Measurements from ENCODE around the gene OLA1. TPM values are rescaled to one million over a fixed set of nuclear protein-coding genes. Genes with fewer than 3 reads are reported as not detected.
"Not testable (repeated sequence)": the region's sequence is repeated elsewhere in the genome, so short reads cannot be mapped to it uniquely, and the experiment has no call there.

The OLA1 gene
- polyA plus RNA-seq, 1 of the 3 experiments (the other 2 are of a cell fraction) = 46.9 TPM

DNA sequence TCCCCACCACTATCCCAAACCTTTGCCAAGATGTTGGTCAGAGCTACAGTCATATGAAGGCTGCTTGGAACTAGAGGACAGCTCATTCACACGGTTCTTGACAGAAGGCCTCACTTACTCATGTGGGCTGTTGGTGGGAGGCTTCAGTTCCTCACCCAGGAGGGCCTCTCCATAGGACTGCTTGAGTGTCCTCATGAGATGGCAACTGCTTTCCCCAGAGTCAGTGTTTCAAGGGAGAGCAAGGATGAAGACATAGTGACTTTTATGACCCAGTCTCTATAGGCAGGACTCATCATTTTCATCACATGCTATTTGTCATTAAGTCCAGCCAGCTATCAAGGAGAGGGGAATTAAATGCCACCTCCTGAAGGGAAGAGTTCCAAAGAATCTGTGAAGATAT lies 33.4 kb upstream of the OLA1 start:
- Histone ChIP-seq H3F3A (replicated peaks; ENCODE audit: insufficient read depth) (no peaks in the 10 kb centered on the region), H4K20me1 (ENCODE audit: insufficient read depth) (no peaks in the 10 kb centered on the region), H3K4me2 (no peak overlapping the region), H3K4me3 (ENCODE audit: low read depth in 2 of 2, low read length in 1 of 2) (no peak overlapping the region), H3K9me3 (no peaks in the 10 kb centered on the region), H3K79me2 (ENCODE audit: insufficient read depth) (no peaks in the 10 kb centered on the region), H3K27me3 (ENCODE audit: insufficient read depth) (no peaks in the 10 kb centered on the region), H3K36me3 (replicated peaks in 1 of 2; ENCODE audit: control insufficient read depth in 1 of 2, insufficient read depth in 2 of 2, low read length in 1 of 2) (no peaks in the 10 kb centered on the region), H3K27ac (ENCODE audit: low read depth in 2 of 2, low read length in 1 of 2) (no peak overlapping the region), H3K4me1 (ENCODE audit: control insufficient read depth in 1 of 2, insufficient read depth in 2 of 2, low read depth in 1 of 2, low read length in 1 of 2) (no peaks in the 10 kb centered on the region), H2AFZ (ENCODE audit: low read depth) (no peak overlapping the region), H3K9me2 (no peaks in the 10 kb centered on the region), H3K9ac (no peak overlapping the region)
- ChIA-PET CTCF (no interaction called here), POLR2A (no interaction called here)
- TF ChIP-seq TCF12 (IDR thresholded peaks at IDR 0.05) (no peak), TEAD4 (IDR thresholded peaks at IDR 0.05; ENCODE audit: borderline replicate concordance, insufficient read depth) (no peak), JUND (IDR thresholded peaks at IDR 0.05) (no peak), RCOR1 (IDR thresholded peaks at IDR 0.05; ENCODE audit: low read length) (no peak), NRF1 (IDR thresholded peaks at IDR 0.05; ENCODE audit: low read depth, low read length) (no peak), EP300 (IDR thresholded peaks at IDR 0.05; ENCODE audit: borderline replicate concordance in 1 of 2, low read depth in 1 of 2, low read length in 1 of 2) (no peak), MXI1 (IDR thresholded peaks at IDR 0.05; ENCODE audit: low read depth, low read length) (no peak)
- TF ChIP-seq, protein P1, sequence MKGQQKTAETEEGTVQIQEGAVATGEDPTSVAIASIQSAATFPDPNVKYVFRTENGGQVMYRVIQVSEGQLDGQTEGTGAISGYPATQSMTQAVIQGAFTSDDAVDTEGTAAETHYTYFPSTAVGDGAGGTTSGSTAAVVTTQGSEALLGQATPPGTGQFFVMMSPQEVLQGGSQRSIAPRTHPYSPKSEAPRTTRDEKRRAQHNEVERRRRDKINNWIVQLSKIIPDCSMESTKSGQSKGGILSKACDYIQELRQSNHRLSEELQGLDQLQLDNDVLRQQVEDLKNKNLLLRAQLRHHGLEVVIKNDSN (IDR thresholded peaks at IDR 0.05; ENCODE audit: borderline replicate concordance, low read depth) = no peak
- TF ChIP-seq, protein P2, sequence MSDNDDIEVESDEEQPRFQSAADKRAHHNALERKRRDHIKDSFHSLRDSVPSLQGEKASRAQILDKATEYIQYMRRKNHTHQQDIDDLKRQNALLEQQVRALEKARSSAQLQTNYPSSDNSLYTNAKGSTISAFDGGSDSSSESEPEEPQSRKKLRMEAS (IDR thresholded peaks at IDR 0.05; ENCODE audit: low read depth) = no peak
- TF ChIP-seq, protein P3, sequence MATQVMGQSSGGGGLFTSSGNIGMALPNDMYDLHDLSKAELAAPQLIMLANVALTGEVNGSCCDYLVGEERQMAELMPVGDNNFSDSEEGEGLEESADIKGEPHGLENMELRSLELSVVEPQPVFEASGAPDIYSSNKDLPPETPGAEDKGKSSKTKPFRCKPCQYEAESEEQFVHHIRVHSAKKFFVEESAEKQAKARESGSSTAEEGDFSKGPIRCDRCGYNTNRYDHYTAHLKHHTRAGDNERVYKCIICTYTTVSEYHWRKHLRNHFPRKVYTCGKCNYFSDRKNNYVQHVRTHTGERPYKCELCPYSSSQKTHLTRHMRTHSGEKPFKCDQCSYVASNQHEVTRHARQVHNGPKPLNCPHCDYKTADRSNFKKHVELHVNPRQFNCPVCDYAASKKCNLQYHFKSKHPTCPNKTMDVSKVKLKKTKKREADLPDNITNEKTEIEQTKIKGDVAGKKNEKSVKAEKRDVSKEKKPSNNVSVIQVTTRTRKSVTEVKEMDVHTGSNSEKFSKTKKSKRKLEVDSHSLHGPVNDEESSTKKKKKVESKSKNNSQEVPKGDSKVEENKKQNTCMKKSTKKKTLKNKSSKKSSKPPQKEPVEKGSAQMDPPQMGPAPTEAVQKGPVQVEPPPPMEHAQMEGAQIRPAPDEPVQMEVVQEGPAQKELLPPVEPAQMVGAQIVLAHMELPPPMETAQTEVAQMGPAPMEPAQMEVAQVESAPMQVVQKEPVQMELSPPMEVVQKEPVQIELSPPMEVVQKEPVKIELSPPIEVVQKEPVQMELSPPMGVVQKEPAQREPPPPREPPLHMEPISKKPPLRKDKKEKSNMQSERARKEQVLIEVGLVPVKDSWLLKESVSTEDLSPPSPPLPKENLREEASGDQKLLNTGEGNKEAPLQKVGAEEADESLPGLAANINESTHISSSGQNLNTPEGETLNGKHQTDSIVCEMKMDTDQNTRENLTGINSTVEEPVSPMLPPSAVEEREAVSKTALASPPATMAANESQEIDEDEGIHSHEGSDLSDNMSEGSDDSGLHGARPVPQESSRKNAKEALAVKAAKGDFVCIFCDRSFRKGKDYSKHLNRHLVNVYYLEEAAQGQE (IDR thresholded peaks at IDR 0.05; ENCODE audit: low read depth, low read length) = no peak
- WGBS (ENCODE audit: low lambda C conversion rate) = 8% methylated on average over 1 of the region's 1 CpG
- DNase-seq = no peak

DNA sequence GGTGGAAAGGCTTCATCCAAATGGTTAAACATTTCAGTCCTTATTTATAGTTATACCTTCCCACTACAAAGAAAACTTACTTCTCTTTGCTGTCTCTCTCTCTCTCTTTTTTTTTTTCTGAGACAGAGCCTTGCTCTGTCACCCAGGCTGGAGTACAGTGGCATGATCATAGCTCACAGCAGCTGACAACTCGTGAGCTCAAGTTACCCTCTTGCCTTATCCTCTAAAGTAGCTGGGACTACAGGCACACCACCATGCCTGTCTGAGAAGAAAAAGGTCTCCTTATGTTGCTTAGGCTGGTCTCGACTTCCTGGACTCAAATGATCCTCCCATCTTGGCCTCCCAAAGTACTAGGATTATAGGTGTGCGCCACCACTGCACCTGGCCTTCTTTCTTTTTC lies 32.3 kb upstream of the OLA1 start:
- POLR2A ChIA-PET = no interaction called here
- H3K36me3 ChIP-seq (replicated peaks in 1 of 2; ENCODE audit: control insufficient read depth in 1 of 2, insufficient read depth in 2 of 2, low read length in 1 of 2) = no peaks in the 10 kb centered on the region
- H3K27me3 ChIP-seq (ENCODE audit: insufficient read depth) = no peaks in the 10 kb centered on the region
- no peaks in the 10 kb centered on the region for H3K9me2 ChIP-seq
- H4K20me1 ChIP-seq (ENCODE audit: insufficient read depth) = no peaks in the 10 kb centered on the region
- DNase-seq = no peak
- H3K4me3 ChIP-seq (ENCODE audit: low read depth in 2 of 2, low read length in 1 of 2) = no peak overlapping the region
- no peaks in the 10 kb centered on the region for H3K9me3 ChIP-seq
- CTCF ChIA-PET = no interaction called here
- H3K79me2 ChIP-seq (ENCODE audit: insufficient read depth) = no peaks in the 10 kb centered on the region
- TF ChIP-seq, protein P4, sequence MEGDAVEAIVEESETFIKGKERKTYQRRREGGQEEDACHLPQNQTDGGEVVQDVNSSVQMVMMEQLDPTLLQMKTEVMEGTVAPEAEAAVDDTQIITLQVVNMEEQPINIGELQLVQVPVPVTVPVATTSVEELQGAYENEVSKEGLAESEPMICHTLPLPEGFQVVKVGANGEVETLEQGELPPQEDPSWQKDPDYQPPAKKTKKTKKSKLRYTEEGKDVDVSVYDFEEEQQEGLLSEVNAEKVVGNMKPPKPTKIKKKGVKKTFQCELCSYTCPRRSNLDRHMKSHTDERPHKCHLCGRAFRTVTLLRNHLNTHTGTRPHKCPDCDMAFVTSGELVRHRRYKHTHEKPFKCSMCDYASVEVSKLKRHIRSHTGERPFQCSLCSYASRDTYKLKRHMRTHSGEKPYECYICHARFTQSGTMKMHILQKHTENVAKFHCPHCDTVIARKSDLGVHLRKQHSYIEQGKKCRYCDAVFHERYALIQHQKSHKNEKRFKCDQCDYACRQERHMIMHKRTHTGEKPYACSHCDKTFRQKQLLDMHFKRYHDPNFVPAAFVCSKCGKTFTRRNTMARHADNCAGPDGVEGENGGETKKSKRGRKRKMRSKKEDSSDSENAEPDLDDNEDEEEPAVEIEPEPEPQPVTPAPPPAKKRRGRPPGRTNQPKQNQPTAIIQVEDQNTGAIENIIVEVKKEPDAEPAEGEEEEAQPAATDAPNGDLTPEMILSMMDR (IDR thresholded peaks at IDR 0.05) = no peak
- no peak for TF ChIP-seq FOSL2 (IDR thresholded peaks at IDR 0.05; ENCODE audit: borderline replicate concordance, low read depth)
- TF ChIP-seq EP300 (IDR thresholded peaks at IDR 0.05; ENCODE audit: borderline replicate concordance in 1 of 2, low read depth in 1 of 2, low read length in 1 of 2) = no peak
- no peak for TF ChIP-seq RFX5 (IDR thresholded peaks at IDR 0.05; ENCODE audit: low read length)
- TF ChIP-seq FOXJ3 (CRISPR knock-in tag; IDR thresholded peaks at IDR 0.05) = no peak
- no peaks in the 10 kb centered on the region for H3K4me1 ChIP-seq (ENCODE audit: control insufficient read depth in 1 of 2, insufficient read depth in 2 of 2, low read depth in 1 of 2, low read length in 1 of 2)
- H3F3A ChIP-seq (replicated peaks; ENCODE audit: insufficient read depth) = no peaks in the 10 kb centered on the region
- no peak overlapping the region for H3K27ac ChIP-seq (ENCODE audit: low read depth in 2 of 2, low read length in 1 of 2)
- H3K9ac ChIP-seq = no peak overlapping the region
- no peak overlapping the region for H3K4me2 ChIP-seq
- WGBS (ENCODE audit: low lambda C conversion rate) = 60% methylated on average over 3 of the region's 3 CpGs
- no peak overlapping the region for H2AFZ ChIP-seq (ENCODE audit: low read depth)

DNA sequence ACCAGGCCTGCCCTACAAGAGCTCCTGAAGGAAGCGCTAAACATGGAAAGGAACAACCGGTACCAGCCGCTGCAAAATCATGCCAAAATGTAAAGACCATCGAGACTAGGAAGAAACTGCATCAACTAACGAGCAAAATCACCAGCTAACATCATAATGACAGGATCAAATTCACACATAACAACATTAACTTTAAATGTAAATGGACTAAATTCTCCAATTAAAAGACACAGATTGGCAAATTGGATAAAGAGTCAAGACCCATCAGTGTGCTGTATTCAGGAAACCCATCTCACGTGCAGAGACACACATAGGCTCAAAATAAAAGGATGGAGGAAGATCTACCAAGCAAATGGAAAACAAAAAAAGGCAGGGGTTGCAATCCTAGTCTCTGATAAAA lies 21.9 kb upstream of the OLA1 start:
- H3K27ac ChIP-seq (ENCODE audit: low read depth in 2 of 2, low read length in 1 of 2); DNase-seq; H3K4me2 ChIP-seq; H3K36me3 ChIP-seq (replicated peaks in 1 of 2; ENCODE audit: control insufficient read depth in 1 of 2, insufficient read depth in 2 of 2, low read length in 1 of 2); H3K4me3 ChIP-seq (ENCODE audit: low read depth in 2 of 2, low read length in 1 of 2); POLR2A ChIA-PET; H3F3A ChIP-seq (replicated peaks; ENCODE audit: insufficient read depth); H3K9ac ChIP-seq; CTCF ChIA-PET; H3K9me3 ChIP-seq; H3K79me2 ChIP-seq (ENCODE audit: insufficient read depth); H3K9me2 ChIP-seq; H3K4me1 ChIP-seq (ENCODE audit: control insufficient read depth in 1 of 2, insufficient read depth in 2 of 2, low read depth in 1 of 2, low read length in 1 of 2); H2AFZ ChIP-seq (ENCODE audit: low read depth); H4K20me1 ChIP-seq (ENCODE audit: insufficient read depth); H3K27me3 ChIP-seq (ENCODE audit: insufficient read depth): not testable (repeated sequence)
- 68% methylated on average over 4 of the region's 6 CpGs for WGBS (ENCODE audit: low lambda C conversion rate)
